Measurements from ENCODE around the gene DHX32.
"Not testable (repeated sequence)": the region's sequence is repeated elsewhere in the genome, so short reads cannot be mapped to it uniquely, and the experiment has no call there.

Gene DHX32, protein sequence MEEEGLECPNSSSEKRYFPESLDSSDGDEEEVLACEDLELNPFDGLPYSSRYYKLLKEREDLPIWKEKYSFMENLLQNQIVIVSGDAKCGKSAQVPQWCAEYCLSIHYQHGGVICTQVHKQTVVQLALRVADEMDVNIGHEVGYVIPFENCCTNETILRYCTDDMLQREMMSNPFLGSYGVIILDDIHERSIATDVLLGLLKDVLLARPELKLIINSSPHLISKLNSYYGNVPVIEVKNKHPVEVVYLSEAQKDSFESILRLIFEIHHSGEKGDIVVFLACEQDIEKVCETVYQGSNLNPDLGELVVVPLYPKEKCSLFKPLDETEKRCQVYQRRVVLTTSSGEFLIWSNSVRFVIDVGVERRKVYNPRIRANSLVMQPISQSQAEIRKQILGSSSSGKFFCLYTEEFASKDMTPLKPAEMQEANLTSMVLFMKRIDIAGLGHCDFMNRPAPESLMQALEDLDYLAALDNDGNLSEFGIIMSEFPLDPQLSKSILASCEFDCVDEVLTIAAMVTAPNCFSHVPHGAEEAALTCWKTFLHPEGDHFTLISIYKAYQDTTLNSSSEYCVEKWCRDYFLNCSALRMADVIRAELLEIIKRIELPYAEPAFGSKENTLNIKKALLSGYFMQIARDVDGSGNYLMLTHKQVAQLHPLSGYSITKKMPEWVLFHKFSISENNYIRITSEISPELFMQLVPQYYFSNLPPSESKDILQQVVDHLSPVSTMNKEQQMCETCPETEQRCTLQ

DNA sequence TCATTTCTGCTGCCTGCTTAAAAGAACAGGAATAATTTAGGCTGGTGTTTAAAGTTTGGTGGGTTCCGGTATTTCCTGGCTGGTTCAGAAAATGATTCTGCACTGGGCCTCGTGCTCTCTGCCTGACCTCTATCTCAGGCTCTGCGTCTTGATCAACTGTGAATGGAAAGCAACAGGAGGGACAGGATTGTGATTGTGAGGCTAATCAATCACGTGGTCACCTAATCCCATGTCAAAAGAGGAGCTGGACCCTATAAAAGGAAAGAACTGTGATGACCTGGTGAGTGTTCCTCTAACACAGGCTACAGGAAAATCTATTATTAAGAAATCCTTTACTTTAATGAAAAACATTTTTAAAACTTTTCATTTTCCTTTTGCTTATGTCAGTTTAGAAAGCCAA is at the start of gene DHX32:
TSS of gene DHX32 (minus strand) at position 101 of the 400 bp plus-strand sequence. CDS start 468 bp downstream, outside the sequence.
- no peak for DNase-seq (ENCODE audit: low read depth in 2 of 2)

DNA sequence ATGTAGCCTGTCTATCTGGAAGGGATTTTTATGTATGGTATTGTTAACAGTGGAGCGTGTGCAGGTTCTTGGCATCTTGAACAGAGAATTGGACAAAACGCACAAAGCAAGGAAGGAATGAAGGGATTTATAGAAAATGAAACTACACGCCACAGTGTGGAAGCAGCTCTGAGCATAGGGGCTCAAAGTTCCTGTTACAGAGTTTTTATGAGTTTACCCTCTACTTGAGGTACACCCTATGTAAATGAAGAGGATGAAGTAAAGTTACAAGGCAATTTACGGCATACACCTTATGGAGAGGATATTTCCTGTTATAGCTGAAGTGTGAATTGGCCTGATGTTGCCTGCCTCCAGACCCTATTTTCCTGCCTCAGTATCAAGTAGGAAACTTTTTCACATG is 48.5 kb upstream of the DHX32 start:
- no peak for DNase-seq (ENCODE audit: low read depth in 2 of 2)

DNA sequence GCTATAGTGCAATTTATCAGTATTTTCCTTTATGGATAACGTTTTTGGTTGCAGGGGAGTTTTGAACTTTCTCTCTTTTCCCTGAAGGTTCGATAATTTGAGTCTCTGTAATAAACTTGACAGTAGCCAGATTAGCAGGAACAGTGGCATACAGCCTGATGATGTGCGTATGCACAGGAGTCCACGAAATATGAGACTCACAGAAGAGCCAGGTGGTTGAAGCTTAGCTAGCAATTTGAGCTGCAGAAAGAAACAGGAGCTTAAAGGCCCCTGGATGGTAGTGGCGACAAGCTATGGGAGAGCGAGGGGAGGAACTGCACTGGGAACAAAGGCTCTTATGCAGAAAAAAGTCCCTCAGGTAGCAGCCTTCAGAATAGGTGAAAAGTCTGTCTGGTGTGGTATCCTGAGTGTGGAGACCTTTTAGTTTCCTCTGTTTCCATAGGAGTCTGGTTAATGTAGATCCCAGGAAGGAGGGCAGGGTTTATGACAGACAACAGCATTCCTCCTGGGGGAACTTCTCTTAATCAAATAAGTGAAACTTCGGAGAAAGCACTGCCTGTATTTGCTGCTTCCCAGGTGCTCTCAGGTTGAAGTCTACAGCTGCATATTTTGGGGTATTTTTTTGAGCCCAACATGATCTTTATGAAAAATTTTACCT is 48.0 kb upstream of the DHX32 start:
- no peak for DNase-seq (ENCODE audit: low read depth in 2 of 2)

DNA sequence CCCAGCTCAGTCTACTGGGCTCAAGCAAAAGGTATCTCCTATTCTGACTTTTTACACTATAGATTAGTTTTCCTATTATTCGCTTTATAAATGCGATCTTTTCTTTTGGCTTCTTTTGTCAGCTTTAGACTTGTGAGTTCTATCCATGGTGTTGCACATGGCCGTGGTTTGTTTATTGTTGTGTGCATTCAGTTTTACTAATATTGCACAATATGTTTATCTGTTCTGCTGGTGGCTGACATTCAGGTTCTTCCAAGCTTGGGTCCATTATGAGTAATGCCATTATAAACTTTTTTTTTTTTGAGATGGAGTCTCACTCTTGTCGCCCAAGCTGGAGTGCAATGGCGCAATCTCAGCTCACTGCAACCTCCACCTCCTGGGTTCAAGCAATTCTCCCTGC is 46.2 kb upstream of the DHX32 start:
- DNase-seq (ENCODE audit: low read depth in 2 of 2), result not testable (repeated sequence)

DNA sequence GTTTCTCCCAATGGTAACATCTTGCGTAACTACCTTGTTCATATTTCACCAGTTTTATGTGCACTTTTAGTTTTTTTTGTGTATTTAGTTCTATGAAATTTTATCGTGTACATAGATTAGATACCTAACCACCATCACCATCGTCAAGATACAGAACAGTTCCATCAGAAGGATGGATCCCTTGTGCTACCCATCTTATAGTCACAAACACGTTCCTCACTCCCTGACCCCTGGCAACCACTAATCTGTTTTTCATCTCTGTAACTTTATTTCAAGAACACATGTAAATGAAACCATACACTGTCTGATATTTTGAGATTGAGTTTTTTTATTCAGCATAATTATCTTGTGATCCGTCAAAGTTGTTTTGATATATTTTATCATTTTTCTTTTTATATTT is 45.2 kb upstream of the DHX32 start:
- DNase-seq (ENCODE audit: low read depth in 2 of 2), result no peak

DNA sequence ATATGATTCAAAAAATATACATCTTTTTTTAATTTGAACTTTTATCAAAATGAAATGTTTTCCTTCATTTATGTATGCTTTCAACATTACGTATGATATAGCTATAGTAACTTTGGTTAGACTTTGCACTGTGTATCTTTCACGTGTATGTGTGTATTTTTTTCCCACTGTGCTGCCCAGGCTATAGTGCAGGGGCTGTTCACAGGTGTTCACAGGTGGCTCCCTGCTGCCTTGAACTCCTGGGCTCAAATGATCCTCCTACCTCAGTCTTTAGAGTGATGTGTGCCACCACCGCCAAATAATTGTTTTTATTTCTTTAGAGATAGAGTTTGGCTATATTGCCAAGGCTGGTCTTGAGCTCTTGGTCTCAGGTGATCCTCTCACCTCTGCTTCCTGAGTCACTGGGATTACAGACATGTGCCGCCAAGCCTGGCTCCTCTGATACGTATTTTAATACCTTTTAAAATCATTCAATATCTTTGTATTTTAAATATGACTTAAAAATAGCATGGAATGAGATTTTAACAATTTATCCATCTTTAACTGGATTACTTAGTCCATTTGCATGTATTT is 44.3 kb upstream of the DHX32 start:
- DNase-seq (ENCODE audit: low read depth in 2 of 2), result no peak

DNA sequence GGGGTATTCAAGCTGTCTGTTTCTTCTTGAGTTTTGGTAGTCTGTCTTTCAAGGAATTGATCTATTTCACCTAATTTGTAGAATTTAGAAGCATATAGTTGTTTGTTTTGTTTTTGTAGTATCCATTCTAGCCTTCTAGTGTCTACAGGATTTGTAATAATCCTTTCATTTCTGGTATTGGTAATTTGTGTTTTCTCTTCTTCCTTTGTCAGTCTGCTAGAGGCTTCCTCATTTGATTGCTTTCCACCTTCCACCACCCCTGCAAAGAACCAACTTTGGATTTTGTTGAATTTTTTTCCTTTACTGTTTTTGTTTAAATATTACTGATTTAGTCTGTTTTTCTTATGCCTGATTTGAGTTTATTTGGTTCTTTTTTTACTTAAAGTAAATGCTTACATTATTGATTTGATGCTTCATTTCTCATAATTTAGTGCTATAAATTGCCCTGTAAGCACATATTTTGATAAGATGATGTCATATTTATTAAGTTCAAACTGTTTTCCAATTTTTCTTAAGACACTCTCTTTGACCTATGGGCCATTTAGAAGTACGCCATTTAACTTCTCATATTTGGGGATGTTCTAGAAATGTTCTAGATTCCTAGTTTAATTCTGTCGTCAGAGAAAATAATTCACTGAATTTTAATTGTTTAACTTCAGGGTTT is 40.7 kb upstream of the DHX32 start:
- DNase-seq (ENCODE audit: low read depth in 2 of 2), result not testable (repeated sequence)

DNA sequence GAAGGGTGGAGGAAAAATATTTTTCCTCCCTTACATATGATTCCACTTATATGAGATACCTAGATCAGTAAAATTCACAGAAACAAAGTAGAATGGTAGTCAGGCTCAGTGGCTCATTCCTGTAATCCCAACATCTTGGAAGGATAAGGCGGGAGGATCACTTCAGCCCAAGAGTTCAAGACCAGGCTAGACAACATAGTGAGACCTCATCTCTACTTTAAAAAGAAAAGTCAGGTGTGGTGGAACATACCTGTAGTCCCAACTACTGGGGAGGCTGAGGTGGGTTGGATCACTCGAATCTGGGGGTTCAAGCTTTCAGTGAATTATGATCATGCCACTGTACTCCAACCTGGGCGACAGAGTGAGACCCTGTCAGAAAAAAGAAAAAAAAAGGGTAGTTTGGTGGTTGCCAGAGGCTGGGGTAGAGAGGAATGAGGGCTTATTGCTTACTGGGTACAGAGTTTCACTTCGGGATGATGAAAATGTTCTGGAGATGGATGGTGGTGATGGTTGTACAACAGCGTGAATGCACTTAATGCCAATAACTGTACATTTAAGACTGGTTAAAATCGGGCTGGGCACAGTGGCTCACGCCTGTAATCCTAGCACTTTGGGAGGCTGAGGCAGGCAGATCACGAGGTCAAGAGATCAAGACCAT is 36.7 kb upstream of the DHX32 start:
- not testable (repeated sequence) for DNase-seq (ENCODE audit: low read depth in 2 of 2)

DNA sequence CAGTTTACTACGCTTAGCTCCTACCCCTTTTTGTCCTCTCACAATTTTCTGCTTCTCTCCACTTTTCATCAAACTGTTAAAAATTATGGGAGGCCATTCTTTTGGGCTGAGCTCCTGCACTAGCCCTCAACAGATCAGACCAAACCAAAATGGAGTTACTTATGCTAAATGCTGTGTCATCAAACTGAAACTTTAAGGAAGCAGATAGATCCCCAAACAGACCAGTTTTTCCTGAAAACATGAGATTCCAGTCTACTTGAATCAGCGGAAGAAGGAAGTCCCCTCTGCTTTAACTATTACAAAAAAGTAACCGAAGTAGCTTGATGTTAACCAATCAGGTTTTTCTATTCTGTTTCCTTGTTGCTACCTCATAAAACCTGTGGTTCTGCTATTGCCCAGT is 35.9 kb upstream of the DHX32 start:
- no peak for DNase-seq (ENCODE audit: low read depth in 2 of 2)

DNA sequence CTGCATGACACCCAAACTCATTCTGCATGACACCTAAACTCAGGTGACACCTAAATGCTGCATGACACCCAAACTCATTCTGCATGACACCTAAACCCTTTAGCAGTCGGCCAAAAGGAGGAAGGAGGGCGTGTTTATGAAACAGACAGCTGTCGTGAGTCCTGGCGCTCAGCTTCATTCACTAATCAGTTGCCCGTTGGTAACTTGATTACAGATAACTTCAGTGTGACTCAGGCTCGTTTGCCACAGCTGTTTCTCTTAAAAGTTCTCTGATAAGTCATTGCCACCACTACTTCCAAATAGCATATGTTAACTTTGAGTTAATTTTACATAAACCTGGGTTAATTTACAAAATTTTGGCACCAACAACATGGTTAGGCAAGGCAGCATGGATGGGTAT is 32.2 kb upstream of the DHX32 start:
- not testable (repeated sequence) for DNase-seq (ENCODE audit: low read depth in 2 of 2)

DNA sequence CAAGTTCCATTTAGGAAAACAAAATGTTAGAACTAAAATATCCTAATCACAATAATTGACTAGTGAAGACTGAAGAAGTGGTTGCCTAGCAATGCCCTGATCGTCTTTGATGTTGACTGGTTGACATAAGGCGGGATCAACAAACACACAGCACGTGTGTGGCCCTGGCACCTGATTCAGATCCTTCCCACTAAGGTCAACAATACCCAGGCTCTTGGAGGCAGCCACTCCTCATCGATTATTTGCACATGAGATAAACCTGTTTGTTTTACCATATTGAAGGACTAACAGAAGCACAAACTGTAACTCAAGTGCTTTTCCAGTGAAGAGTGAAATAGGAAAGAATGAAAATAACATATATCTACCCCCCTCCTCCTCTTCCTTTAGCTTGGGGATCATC is 30.9 kb upstream of the DHX32 start:
- no peak for DNase-seq (ENCODE audit: low read depth in 2 of 2)

DNA sequence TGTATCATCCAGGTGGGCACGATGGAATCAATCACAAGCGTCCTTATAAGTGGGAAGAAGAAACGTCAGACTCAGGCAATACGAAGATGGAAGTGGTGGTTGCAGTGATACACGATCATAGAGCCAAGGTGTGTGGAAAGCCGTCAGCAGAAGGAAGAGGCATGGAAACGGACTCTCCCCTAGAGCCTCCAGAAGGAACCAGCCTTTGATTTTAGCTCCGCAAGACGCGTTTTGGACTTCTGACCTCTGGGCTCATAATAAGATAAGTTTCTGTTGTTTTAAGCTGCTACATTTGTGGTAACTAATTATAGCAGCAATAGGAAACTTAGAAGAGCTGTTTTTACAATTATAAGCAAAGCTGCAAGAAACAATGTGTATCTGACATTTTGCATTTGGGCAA is 30.1 kb upstream of the DHX32 start:
- no peak for DNase-seq (ENCODE audit: low read depth in 2 of 2)

DNA sequence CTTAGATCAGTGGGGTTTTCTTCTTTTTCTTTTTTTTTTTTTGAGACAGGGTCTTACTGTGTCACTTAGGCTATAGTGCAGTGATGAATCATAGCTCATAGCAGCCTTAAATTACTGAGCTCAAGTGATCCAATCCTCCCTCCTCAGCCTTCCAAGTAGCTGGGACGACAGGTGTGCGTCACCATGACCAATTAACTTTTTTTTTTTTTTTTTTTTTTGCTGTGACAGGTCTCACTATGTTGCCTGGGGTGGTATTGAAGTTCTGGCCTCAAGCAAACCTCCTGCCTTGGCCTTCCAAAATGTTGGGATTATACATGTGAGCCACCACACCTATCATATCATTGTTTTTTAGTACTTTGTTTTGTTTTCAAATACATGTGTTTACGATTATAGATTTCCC is 28.4 kb upstream of the DHX32 start:
- DNase-seq (ENCODE audit: low read depth in 2 of 2), result not testable (repeated sequence)

DNA sequence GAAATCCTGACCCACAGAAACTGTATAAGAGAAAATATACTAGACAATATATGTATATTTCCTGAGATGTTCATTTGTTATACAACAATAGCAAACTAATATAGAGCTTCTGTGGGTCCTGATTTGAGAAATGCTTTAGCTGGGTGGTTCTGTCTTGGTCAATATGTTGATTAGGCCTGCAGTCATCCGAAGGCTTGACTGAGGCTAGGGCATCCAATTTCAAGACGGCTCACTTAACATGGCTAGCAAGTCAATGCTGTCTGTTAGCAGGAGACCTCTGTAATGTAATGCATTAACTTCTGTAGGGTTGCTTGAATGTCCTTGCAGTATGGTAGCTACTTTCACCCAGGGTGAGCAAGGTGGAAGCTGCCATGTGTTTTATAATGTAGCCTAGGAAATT is 27.7 kb upstream of the DHX32 start:
- DNase-seq (ENCODE audit: low read depth in 2 of 2), result not testable (repeated sequence)

DNA sequence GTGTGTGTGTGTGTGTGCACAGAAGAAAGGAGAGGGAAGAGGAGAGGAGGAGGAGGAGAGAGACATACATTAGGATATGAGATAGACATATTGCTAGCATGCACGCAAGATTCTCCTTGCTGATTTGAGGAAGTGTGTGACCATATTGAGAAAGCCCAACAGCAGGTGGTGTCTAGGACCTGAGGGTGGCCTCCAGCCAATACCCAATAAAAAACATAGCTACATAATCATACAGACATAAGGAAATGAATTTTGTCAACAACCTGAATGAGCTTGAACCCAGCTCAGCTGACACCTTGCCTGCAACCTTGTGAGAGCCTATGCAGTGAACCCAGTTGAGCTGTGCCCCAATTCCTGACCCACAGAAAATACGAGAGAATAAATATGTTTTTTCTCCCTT is 26.5 kb upstream of the DHX32 start:
- not testable (repeated sequence) for DNase-seq (ENCODE audit: low read depth in 2 of 2)

DNA sequence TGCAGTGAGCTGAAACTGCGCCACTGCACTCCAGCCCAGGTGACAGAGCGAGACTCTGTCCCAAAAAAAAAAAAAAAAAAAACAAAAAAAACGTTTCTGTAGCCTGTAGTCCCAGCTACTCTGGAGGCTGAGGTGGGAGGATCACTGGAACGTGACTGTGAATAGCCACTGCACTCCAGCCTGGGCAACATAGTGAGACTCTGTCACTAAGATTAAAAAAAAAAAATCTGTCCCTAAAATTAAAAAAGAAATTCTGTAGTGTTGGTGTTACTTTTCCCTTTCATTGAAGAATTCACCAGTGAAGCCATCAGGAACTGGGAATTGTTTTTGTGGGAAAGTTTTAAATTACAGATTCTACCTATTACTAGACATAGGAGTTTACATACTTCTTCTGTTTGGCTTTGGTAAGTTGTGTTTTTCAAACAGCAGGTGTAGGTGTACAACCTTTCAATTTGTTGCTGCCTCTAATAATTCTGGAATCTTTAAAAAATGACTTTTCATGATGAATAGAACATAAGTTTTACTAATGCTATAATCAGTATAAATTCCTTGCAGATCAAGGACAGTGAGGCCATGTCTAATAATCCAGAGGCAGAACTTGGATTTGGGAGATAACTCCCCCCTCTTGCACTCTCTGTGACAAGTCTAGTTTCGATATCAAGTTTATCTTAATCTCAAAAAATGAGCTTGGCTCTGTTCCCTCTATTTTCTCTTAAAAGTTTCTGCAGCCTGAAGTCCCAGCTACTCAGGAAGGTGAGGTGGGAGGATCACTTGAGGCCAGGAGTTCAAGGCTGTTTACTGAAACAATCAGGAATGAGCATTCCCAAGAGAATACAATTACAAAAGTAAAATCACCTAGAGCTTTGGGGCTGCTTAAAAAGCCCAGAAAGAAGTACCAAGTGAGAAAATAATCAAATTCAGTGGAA is 24.2 kb upstream of the DHX32 start:
- DNase-seq (ENCODE audit: low read depth in 2 of 2), result not testable (repeated sequence)

DNA sequence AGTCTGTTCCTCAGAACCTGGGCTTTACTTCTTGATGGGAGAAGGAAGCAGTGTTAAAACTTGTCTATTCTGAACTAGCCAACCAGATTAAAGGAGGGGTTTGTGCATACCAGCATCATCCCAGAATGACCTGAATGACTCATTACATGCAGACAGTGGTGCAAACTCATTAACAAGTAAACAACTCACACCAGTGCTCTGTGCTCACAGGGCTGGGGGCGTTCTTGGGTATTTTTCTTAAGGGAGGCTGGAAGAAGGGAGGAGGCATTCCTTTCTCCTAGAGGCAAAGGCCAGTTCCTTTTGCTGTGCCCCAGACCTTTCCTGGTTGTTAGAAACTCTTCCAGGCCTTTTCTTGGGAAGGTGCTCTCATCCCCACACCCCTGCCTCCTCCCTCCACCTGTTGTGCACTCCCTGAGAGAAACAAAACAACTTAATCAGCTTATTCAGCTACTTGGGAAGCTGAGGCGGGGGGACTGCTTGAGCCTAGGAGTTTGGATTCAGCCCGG is 22.1 kb upstream of the DHX32 start:
- not testable (repeated sequence) for DNase-seq (ENCODE audit: low read depth in 2 of 2)

DNA sequence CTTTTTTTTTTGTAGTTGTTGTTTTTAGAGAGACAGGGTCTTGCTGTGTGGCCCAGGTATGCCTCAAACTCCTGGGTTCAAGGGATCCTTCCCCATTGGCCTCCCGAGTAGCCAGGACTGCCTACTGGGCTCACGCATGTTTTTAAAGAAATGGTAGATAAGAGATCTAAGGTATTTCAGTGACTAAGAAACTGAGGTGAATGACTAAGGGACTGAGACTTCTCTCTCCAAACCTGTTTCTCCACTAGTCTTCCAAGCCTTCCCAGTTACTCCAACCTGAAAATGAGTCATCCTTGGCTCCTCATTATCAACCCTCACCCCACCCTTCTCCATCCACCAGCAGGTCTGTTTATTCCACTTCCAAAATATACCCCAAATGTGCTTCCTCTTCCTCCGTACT is 19.9 kb upstream of the DHX32 start:
- not testable (repeated sequence) for DNase-seq (ENCODE audit: low read depth in 2 of 2)

DNA sequence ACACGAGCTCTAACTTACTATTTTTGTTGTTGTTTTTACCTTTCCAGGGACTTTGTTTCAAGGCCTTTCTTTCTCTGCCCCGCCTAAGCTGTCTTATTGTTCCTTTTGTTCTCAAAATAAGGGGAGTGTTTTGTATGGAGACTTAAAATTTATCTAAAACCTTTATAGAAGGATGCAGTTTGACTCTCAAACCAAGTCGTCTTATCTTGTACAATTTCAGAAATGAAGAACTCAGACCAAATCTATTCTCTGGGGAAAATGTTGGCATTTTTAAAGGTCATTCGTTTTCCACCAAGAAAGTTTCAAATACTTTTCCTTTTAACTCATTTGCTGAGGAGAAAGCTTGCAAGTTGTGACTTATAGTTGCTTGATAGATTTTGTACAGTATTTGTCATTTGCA is 16.2 kb upstream of the DHX32 start:
- not testable (repeated sequence) for DNase-seq (ENCODE audit: low read depth in 2 of 2)

Data from stimulated activated CD4-positive, alpha-beta T cell treated with anti-CD3 and anti-CD28 coated beads, Interleukin-12 subunit alpha, Interleukin-12 subunit beta, amount 100 ng/mL, for 24 hours (primary cell).